ENCODE measurements around the gene OSCP1. TPM values are rescaled to one million over a fixed set of nuclear protein-coding genes. Genes with fewer than 3 reads are reported as not detected.
"Not testable (repeated sequence)": the region's sequence is repeated elsewhere in the genome, so short reads cannot be mapped to it uniquely, and the experiment has no call there.

Gene OSCP1
- total RNA-seq: 0.82 and 0.92 TPM in 2 replicates

DNA sequence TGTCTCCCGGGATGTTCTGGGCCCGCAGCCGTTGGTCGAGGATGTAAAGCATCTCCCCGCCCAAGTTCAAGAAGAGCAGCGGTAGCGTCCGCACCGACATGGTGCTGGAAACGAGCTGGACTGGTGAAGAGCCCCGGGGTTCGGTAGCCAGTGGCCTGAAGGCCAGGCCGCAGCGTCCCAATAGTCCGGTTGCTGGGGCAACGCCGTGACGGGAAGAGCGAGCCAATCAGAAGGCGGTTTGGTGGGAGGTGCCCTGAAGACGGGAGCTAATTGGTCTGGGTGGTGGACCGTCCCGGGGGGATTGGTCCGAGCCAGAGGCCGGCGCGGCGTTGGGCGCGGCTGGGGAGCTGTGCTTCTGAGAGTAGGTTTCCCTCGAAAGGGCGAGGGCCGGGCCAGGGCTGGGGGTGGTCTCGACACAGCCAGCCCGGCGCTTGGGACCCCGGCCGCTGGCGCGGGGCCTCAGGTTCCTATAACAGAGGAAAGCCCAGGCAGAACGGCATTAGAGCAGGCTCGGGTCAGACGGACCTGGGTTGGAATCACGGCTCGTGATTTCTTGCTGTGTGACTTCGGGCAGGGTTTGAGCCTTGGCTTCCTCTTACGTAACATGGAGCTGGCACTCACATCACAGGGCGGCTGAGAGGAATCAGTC, at the start of gene OSCP1:
Gene OSCP1 (minus strand): TSS at position 182 of the 649 bp plus-strand sequence. CDS start 82 bp downstream, at position 100.
- intact Hi-C loops (cut with micrococcal nuclease): loop anchor here (2.0 kb wide), 1 partner anchor 14 kb away; the partner anchor contains the start of gene MRPS15
- H3K9me3 Mint-ChIP-seq: no peaks in the 10 kb centered on the region
- peaks cover 11% of the 10 kb centered on the region for H3K36me3 Mint-ChIP-seq (ENCODE audit: low read depth)
- H3K27me3 Mint-ChIP-seq: no peaks in the 10 kb centered on the region
- peaks cover 20% of the 10 kb centered on the region for H3K4me1 Mint-ChIP-seq
- H3K27ac Mint-ChIP-seq: peak within 1 kb of the TSS; percentile 89
- H3K4me3 Mint-ChIP-seq: peak within 1 kb of the TSS; percentile 89
- DNase-seq: peak; percentile 97

DNA sequence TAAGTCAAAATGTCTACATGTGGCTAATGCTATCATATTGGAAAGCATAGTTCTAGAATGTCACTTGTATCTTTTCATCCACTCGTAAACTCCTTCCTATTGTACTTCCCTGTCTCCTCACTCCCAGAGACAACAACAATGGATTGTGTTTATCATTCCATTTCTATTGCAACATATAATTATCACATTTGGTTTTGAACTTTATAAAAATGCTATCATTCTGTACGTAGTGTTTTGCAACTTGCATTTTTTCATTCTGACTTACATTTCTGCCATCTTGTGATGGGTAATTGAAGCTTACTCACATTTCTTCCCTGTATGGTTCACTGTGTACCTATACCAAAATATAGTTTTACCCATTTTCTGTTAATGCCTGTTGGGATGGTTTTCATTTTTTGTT, 47.0 kb upstream of the OSCP1 start:
- H3K4me1 Mint-ChIP-seq: no peaks in the 10 kb centered on the region
- intact Hi-C loops (cut with micrococcal nuclease): no loop called here
- DNase-seq: no peak
- no peaks in the 10 kb centered on the region for H3K36me3 Mint-ChIP-seq (ENCODE audit: low read depth)
- no peaks in the 10 kb centered on the region for H3K9me3 Mint-ChIP-seq
- H3K27me3 Mint-ChIP-seq: peaks cover 19% of the 10 kb centered on the region
- no peak overlapping the region for H3K4me3 Mint-ChIP-seq
- no peak overlapping the region for H3K27ac Mint-ChIP-seq

DNA sequence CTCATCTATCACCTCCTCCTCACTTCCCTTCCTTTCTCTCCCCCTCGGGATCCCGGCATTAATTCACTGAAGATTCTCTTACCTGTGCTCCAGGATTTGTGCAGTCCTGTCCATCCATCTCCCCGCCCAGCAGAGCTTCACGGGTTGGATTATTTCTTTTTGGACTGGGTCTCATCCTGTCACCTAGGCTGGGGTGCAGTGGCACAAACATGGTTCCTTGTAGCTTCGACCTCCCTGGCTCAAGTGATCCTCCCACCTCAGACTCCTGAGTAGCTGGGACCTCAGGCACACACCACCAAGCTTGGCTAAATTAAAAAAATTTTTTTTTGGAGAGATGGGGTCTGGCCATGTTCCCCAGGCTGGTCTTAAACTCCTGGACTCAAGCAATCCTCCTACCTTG, 44.7 kb upstream of the OSCP1 start:
- intact Hi-C loops (cut with micrococcal nuclease): no loop called here
- no peak overlapping the region for H3K4me3 Mint-ChIP-seq
- no peaks in the 10 kb centered on the region for H3K36me3 Mint-ChIP-seq (ENCODE audit: low read depth)
- peaks cover 21% of the 10 kb centered on the region for H3K27me3 Mint-ChIP-seq
- DNase-seq: no peak
- no peak overlapping the region for H3K27ac Mint-ChIP-seq
- H3K4me1 Mint-ChIP-seq: no peaks in the 10 kb centered on the region
- no peaks in the 10 kb centered on the region for H3K9me3 Mint-ChIP-seq

DNA sequence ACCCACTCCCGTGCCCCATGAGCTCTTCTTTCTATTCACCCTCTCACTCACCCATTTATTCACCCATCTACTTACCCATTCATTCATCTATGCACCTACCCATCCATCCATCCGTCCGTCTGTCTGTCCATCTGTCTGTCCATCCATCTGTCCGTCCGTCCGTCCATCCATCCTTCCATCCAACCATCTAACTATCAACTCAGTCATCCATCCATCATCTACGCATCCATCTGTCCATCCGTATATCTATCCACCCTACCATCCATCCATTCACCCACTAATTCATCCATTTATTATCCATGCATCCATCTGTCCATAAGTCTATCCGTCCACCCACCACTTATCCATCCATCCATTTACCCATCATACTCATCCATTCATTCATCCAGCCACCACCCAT, 43.3 kb upstream of the OSCP1 start:
- DNase-seq: no peak
- no peaks in the 10 kb centered on the region for H3K4me1 Mint-ChIP-seq
- no peak overlapping the region for H3K27ac Mint-ChIP-seq
- H3K36me3 Mint-ChIP-seq (ENCODE audit: low read depth): no peaks in the 10 kb centered on the region
- H3K9me3 Mint-ChIP-seq: no peaks in the 10 kb centered on the region
- peaks cover 21% of the 10 kb centered on the region for H3K27me3 Mint-ChIP-seq
- intact Hi-C loops (cut with micrococcal nuclease): no loop called here
- H3K4me3 Mint-ChIP-seq: no peak overlapping the region

- H3K4me3 Mint-ChIP-seq: no peak overlapping the region
- intact Hi-C loops (cut with micrococcal nuclease): no loop called here
Measured at GRCh38 chr1:36492491-36492890, 42.2 kb upstream of the OSCP1 start.

GRCh38 chr1:36489258-36490051, 39.2 kb upstream of the OSCP1 start:
- H3K9me3 Mint-ChIP-seq; DNase-seq; H3K4me1 Mint-ChIP-seq; intact Hi-C loops (cut with micrococcal nuclease); H3K27ac Mint-ChIP-seq; H3K4me3 Mint-ChIP-seq; H3K36me3 Mint-ChIP-seq (ENCODE audit: low read depth): not testable (repeated sequence)
- H3K27me3 Mint-ChIP-seq: peaks cover 11% of the 10 kb centered on the region

More at GRCh38 chr1:36492491-36492890, 42.2 kb upstream of the OSCP1 start:
- no peak for DNase-seq
- H3K4me1 Mint-ChIP-seq: no peaks in the 10 kb centered on the region
- H3K9me3 Mint-ChIP-seq: no peaks in the 10 kb centered on the region
- H3K27ac Mint-ChIP-seq: no peak overlapping the region
- H3K36me3 Mint-ChIP-seq (ENCODE audit: low read depth): no peaks in the 10 kb centered on the region
- H3K27me3 Mint-ChIP-seq: peaks cover 14% of the 10 kb centered on the region

DNA sequence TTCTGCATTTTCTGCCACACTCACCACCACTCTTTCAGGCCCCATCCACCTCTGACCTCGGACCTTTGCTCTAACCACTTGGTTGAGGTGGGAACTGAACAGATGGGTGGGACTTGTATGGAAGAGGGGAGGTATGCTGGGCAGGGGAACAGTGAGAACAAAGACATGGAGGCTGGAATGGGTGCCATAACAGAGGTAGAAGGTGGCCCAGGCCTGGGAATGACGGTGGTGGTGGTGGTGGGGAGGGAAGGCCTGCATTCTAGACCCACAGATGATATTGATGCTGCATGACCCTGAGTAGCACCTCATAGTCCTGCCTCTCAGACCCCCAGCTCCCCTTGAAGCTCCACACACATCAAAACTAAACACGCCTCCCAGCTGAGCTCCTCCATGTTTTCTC, 37.7 kb upstream of the OSCP1 start:
- Mint-ChIP-seq H3K27me3 (peaks cover 6% of the 10 kb centered on the region), H3K4me3 (no peak overlapping the region), H3K27ac (no peak overlapping the region), H3K9me3 (no peaks in the 10 kb centered on the region), H3K36me3 (ENCODE audit: low read depth) (no peaks in the 10 kb centered on the region), H3K4me1 (no peaks in the 10 kb centered on the region)
- no peak for DNase-seq
- intact Hi-C loops (cut with micrococcal nuclease): no loop called here

DNA sequence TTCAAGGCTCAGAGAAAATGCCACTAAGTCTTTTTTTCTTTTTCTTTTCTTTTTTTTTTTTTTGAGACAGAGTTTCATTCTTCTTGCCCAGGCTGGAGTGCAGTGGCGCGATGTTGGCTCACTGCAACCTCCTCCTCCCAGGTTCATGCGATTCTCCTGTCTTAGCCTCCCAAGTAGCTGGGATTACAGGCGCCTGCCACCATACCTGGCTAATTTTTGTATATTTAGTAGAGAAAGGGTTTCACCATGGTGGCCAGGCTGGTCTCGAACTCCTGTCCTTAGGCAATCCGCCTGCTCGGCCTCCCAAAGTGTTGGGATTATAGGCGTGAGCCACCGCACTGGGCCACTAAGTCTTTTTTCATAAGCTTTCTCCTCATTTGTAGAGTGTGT, 37.1 kb upstream of the OSCP1 start:
- H3K27me3 Mint-ChIP-seq; intact Hi-C loops (cut with micrococcal nuclease); H3K4me3 Mint-ChIP-seq; H3K9me3 Mint-ChIP-seq; H3K36me3 Mint-ChIP-seq (ENCODE audit: low read depth); DNase-seq; H3K4me1 Mint-ChIP-seq; H3K27ac Mint-ChIP-seq: not testable (repeated sequence)

GRCh38 chr1:36486439-36487335, 36.4 kb upstream of the OSCP1 start:
- Mint-ChIP-seq H3K27ac (no peak overlapping the region), H3K4me3 (no peak overlapping the region), H3K27me3 (peaks cover 4% of the 10 kb centered on the region), H3K4me1 (peaks cover 7% of the 10 kb centered on the region), H3K9me3 (no peaks in the 10 kb centered on the region), H3K36me3 (ENCODE audit: low read depth) (no peaks in the 10 kb centered on the region)
- intact Hi-C loops (cut with micrococcal nuclease): no loop called here
- DNase-seq: no peak

DNA sequence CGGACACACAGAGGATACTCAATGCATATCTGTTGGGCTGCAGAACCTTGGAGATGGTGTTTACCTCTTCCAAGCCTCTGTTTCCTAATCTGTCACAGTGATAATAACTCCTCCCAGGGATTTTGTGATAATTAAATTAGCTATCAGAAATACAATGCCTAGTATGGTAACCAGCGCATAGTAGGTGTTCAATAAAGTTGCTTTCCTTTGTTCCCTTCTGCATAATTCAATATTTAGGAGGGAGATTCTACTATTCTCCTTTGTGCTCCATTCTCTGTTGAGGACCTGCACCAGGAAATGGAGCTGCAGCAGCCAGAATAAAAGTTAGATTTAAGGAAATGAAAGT, 35.8 kb upstream of the OSCP1 start:
- Mint-ChIP-seq H3K36me3 (ENCODE audit: low read depth) (no peaks in the 10 kb centered on the region), H3K27me3 (peaks cover 2% of the 10 kb centered on the region), H3K27ac (no peak overlapping the region), H3K4me3 (no peak overlapping the region), H3K4me1 (peaks cover 8% of the 10 kb centered on the region), H3K9me3 (no peaks in the 10 kb centered on the region)
- intact Hi-C loops (cut with micrococcal nuclease): no loop called here
- DNase-seq: no peak

- intact Hi-C loops (cut with micrococcal nuclease): no loop called here
- Mint-ChIP-seq H3K4me3 (no peak overlapping the region), H3K9me3 (no peaks in the 10 kb centered on the region), H3K4me1 (peaks cover 14% of the 10 kb centered on the region), H3K27ac (no peak overlapping the region), H3K27me3 (no peaks in the 10 kb centered on the region), H3K36me3 (ENCODE audit: low read depth) (no peaks in the 10 kb centered on the region)
- DNase-seq: no peak
Measured at GRCh38 chr1:36484099-36484498, 33.8 kb upstream of the OSCP1 start.

- Mint-ChIP-seq H3K27me3 (no peaks in the 10 kb centered on the region), H3K4me3 (peak within 1 kb of the TSS; percentile 75), H3K27ac (peak within 1 kb of the TSS; percentile 56), H3K4me1 (peaks cover 14% of the 10 kb centered on the region), H3K9me3 (no peaks in the 10 kb centered on the region), H3K36me3 (ENCODE audit: low read depth) (no peaks in the 10 kb centered on the region)
- DNase-seq: no peak
- intact Hi-C loops (cut with micrococcal nuclease): no loop called here
Measured at GRCh38 chr1:36482724-36483388, 32.6 kb upstream of the OSCP1 start, which contains the start of gene CSF3R. Gene CSF3R, minus strand, starts transcription at chr1:36482913. Its CDS starts 3,417 bp downstream, at chr1:36479496.
